Heart left ventricle (tissue), 13 donors: ENCODE data around the gene ACR.

Experiments
- CTCF ChIP-seq, 12 donors: fragments of 200-600 bp; sonication (generic) in 4 of 12; IDR thresholded peaks; one replicate each; pipeline versions ENCODE4 v1.5.0 to v1.8.0; 2018 to 2022; ENCODE audit warnings: antibody characterized with exemption in 12 of 12, mild to moderate bottlenecking in 5 of 12
- POLR2A ChIP-seq, 2 donors: fragments of 450-650 bp; IDR thresholded peaks; one replicate each; pipeline ENCODE4 v1.6.1; 2017; ENCODE audit warnings: antibody characterized with exemption in 2 of 2, mild to moderate bottlenecking in 2 of 2, moderate library complexity in 2 of 2
- donor health status: ischemic (EF 13 %, LVEDD 7.1; RV severe dilation, severe dysfunction).
- donor health status: DM: no; HTN: yes; CAD: no.
- donor health status: DM: no; HTN: no; CAD: no.
- donor health status: ischemic (EF 25% LVEDD 6.9; RV normal size, moderate dysfunction).
- donor health status: ischemic (EF 25% LVEDD 5.7; RV mildly dilated, moderate dysfunction).
- donor health status: ischemic (EF 35%, LVEDD 5.7; RV mildly dilated, moderate dysfunction).
- donor health status: nonischemic (EF 11% LVEDD 7.7; RV severe dilation, severe dysfunction).
- donor health status: DM: yes; HTN: yes; CAD: no.
- donor health status: PGD.
- donor health status: ischemic (EF 29% LVEDD 5.4; RV normal size, mild dysfunction).
- donor health status: nonischemic (EF 23%, LVEDD 6.1; RV moderate dilation, normal function).

GRCh38 chr22:50706481-50707125 lies 31.4 kb upstream of the ACR start:
- TF ChIP-seq CTCF (IDR thresholded peaks at IDR 0.05) = no peak
- no peak for TF ChIP-seq POLR2A (IDR thresholded peaks at IDR 0.05)
